Activated CD8-positive, alpha-beta memory T cell treated with anti-CD3 and anti-CD28 coated beads for 48 hours (primary cell): ENCODE data around the gene ALDH1A3.

Experiments used
- DNase-seq, 3 experiments: peaks; one replicate each; pipeline ENCODE4 v3.0.0-alpha.2; 2020; ENCODE audit warnings: low read depth in 2 of 3, low spot score in 2 of 3

Gene ALDH1A3

DNA sequence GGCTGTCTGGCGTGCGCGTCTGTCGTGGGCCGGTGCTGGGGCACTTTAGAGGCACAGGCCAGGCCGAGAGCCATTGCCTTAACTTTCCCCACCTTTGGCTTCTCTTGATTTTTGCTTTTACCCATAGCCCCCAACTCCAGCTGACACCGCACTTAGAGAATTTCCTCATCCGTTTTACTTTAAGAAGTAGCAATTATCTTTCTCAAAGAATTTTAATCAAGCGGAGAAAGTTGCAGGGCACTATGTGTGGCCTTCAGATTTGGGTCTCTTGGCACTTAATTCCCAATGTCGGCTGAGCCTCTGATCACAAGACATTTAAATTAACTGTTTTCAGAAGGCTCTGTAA lies 1.2 kb downstream of the ALDH1A3 start:
- DNase-seq: no peak

DNA sequence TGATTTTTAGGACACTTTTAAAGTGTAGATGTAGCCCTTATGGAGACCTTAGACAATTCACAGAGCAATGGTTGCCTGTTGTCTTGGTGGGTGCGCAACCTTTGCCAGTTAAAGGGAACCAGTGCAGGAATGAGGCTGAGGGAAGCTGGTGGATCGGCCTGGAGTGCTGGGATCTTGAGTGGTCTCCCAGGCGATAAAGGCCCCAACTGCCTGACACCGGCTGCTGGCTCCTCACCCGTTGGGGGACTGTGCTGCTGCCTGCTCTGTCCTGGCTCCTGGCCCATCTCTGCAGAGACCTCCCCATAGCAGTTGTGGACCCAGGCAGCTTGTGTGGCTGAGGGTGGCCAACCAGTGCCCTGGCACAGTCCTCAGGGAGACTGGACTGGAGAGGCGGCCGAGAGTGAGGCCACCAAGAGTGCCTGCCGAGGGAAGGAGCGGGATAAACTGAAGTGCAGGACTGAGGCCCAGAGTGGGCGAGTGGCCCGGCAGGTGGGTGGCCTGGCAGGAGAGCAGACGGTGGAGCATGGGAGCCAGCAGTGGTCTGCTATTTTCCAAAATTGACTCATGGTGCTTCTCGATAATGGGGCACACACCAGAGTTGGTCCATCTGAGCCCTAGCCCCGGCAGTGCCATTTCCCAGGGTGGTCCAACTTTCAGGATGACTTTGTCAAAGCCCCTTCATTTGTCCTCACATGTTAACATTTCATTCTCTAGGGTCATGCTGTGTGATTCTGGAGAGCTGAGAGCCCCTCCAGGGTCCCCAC lies 2.1 kb downstream of the ALDH1A3 start:
- DNase-seq: no peak

DNA sequence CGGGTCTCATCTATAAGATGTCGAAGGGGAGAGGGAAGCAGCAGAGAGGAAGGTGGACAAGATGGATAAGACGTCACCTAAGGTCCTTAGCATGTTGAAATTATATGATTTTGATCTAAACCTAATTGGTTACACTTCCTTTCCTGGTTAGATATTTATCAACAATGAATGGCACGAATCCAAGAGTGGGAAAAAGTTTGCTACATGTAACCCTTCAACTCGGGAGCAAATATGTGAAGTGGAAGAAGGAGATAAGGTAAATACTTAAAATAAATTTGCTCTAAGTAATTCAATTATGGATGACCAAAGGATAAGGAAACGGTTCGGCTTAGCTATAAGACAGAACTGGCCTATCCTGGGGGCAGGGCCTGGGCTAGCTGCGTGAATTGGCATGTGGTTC lies 5.5 kb downstream of the ALDH1A3 start:
- DNase-seq: no peak

DNA sequence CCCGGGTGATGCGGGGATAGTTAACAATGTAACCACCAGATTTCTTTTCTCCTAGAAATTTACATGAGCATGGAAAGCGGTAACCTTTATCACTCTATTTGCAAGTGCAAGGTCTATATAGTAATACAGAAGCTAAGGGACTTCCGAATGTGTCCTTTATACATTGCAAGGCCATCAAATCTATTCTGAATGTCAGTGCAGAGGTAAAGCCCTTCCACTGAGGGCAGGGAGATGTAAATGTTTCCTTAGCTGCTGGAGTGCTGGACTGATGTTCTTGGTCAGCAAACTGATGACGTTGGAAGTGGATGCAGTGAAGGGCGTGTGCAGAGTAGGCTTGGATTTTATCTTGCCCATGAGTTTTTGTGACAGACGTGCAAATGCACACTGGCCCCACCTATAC lies 6.2 kb downstream of the ALDH1A3 start:
- no peak for DNase-seq

DNA sequence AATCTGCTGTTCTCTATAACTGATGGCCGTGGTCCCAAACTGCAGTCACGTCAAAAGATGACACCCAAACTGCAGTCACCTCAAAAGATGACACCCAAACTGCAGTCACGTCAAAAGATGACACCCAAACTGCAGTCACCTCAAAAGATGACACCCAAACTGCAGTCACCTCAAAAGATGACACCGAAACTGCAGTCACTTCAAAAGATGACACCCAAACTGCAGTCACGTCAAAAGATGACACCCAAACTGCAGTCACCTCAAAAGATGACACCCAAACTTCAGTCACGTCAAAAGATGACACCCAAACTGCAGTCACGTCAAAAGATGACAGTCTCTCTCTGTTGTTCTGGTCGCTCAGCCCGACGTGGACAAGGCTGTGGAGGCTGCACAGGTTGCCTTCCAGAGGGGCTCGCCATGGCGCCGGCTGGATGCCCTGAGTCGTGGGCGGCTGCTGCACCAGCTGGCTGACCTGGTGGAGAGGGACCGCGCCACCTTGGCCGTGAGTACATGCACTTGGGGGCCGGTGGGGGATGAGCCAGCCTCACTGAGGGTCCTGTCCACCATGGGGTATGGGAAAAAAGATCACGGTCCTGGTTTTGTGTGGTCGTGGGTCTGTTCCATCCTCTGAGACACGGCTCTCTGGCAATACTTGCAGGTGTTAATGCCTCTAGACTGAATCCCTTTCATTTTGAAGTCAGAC lies 7.7 kb downstream of the ALDH1A3 start:
- DNase-seq: no peak

DNA sequence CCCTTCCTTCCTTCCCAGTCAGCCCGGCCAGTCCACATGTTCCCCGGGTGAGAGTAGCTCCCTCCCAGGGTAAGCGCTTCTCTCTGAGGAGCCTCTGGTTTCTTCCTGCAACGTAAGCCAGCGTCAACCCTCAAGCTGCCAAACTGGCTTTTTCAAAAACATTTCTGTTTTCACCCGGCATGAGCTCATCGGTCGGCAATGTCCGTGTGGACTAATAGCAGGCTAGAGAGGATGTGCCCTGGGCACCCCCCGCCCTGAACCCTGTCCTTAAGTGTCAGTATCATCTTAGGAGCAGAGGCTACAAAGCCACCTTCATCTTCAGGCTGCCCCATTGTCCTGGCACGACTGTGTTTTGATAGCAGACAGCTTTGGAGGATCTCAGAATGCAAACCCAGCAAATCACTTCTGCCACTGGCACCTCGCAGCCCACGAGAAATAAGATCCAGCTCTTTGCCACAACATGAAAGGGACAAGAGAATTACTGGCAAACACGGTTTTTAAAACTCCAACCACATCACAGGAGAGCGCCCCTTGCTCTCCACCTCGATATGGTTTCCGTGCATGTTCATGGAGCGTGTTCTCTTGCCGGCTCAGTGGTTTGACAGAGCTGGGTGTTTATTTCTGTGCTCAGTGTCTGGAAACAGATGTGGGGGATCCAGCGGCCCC lies 9.9 kb downstream of the ALDH1A3 start:
- DNase-seq: no peak

DNA sequence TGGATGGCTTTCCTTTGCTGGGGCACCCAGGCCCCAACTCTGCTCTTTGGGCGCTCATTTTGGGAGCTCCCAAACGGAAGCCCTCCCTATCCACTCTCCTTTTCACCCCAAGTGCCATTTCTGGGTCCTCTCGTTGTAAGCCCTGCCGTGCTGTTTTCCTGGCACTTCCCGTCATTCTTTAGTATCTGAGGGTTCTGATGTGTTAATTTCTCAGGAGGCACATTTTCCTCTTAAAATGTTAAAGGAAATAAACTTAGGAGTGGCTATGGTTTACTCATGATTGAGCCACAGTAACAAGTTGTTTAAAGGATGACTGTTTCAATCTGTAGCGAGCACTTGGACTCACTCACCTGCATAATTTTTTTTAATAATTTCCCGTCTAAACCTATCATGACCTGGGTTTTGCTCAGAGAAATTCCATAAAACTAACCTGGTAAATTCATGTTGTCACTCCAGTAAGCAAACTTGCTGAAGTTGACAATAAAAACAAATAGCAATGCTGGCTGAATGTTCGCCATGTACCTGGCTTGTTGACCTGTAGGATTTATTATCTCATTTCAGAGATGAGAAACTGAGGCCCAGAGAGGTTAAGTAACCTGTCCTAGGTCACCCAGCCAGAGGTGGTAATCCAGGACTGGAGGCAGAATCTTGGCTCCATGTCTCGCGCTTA lies 10.6 kb downstream of the ALDH1A3 start:
- DNase-seq: no peak

DNA sequence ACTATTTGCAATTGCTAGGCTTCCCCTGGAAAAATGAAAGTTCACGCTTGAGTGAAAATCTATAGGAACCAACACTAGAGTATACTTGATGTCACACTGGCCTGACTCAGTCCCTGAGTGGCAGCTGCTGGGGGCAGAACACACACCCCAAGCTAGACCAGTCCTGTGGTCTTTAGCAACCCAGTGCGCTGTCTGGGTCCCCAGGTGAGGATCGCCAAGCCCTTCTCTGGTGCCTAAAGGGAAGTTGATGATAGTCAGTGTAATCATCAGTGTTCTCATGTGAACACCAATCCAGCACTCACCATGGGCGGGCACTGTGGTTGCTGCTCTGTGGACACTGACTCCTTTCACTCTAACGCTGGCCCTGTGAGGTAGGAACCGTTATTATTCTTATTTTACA lies 11.2 kb downstream of the ALDH1A3 start:
- DNase-seq: no peak

- no peak for DNase-seq
These were observed 11.8 kb downstream of the ALDH1A3 start for GRCh38 chr15:100891307-100892012.

DNA sequence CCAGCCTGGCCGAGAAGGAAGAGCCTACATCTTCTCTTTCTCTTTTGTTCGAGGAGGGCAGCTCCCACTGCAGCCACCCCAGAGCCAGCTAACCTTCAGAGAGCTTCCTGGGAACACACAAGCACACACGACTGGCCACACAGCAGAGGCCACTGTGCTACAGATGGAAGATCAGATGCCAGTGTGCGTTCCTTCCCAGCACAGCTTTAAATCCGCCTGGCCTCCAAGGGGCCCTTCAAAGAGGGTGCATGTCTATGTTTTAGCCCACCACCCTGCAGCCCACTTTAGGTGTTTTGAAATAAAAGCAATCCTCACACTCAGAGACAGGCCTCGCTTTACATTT lies 12.4 kb downstream of the ALDH1A3 start:
- no peak for DNase-seq

DNA sequence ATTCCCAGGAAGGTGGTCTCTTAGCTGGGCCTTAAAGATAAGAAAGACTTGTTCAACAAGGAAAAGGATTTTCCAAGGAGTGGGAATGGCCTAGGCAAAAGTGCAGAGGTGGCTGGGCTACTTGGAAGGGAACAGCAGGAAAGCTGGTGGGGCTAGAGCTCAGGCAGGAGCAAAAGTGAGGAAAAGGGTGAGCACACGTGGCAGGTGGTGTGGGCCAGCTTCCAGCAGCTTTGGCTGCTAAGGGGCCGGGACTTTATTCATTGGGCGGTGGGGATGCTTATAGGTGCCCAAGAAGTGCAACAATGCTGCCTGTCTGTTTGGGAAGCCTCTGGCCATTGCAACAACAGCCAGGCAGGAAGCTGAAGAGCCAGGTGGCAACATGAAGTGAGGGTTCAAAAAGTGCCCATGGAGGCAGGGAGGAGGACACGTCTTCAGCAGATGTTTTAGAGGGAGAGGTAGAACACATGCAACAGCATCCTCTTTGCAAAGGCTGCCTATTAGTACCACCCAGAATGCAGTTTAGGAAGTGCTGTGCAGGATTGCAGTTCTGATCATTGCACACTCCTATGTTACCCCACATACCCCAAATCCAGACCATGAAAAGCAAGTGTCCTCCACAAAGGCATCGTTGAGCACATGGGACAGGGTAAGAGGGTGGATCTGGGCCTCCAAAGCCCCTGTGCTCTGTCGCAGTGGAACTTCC lies 13.8 kb downstream of the ALDH1A3 start:
- no peak for DNase-seq

GRCh38 chr15:100893964-100894295 lies 14.3 kb downstream of the ALDH1A3 start:
- DNase-seq: no peak

GRCh38 chr15:100895721-100896120 lies 16.1 kb downstream of the ALDH1A3 start:
- DNase-seq: no peak

DNA sequence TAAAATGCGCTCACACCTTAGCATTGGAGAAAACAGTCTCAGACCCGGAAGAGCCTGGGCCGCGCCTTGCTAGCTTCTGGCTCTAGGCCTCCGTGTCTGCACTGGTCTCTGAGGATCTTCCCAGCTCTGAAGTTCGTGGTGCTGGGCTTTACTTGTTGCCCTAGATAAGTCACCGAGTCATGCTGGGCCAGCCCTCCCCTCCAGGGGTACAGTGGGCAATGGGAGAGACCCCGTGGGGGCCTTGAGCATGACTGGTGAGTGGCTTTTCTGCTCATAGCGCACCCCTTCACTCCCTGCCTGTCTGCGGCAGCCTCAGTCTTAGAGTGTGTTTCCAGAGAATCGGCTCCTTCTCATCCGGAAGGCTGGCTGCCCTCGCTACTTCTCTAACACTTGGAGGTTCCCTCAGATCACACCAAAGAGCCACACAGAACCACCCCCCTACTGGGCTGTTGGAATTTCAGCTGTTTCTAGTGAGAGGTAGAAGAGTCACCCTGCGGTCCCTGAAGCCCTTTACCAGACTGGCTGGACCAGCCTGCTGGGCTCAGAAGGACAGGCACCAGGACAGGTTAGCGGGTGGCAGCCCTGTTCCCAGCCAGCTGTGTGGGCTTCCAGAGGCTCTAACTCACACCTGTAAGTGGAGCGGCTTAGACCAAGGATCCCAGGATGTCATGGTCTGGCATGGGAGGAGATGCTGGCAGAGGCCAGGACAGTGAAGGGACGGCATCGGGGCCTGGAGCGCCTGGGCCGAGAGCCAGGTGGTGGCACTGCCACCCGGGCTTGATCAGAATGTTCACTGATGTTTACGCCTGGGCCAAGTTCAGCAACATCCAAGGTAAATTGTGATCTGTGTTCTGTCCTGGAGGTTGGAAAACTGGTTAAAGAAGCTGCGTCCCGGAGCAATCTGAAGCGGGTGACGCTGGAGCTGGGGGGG lies 17.9 kb downstream of the ALDH1A3 start:
- no peak for DNase-seq

- DNase-seq: no peak
These were observed 18.5 kb downstream of the ALDH1A3 start for GRCh38 chr15:100898152-100898490.

DNA sequence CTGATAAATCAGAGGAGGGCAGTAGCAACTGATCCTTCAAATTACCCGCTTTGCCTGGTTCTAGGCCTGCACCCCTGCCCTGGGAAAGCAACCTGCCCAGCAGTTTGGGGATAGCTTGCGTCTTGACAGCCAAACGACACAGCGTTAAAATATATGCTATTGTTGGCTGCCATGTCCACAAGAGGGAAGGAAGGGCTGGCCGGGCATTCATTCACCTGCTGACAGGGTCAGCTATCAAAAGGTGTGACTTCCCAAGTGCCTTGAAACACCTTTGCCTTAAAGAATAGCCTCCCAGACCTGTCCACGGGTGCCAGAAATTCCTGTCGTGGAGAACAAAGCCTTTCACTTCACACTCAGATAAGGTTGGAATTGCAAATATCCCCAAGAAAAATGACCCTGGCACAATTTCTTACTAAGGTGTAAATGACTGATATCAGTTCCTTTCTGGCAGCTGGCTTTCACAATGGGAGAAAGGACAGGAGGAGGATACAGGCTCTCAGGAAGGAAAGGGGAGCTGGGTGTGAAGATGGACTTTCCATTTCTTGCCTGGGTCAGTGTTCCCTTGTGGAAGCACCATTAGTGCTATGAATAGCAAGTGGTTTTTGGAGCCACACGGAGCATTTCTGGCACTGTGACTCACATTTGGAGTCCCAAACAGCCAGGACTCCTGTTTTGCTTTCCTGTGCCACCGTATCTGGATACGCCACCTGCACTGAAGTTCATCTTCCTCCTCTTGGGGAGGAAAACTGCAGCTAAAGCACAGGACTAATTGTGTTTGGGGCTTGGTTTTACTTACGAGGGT lies 19.2 kb downstream of the ALDH1A3 start:
- no peak for DNase-seq

DNA sequence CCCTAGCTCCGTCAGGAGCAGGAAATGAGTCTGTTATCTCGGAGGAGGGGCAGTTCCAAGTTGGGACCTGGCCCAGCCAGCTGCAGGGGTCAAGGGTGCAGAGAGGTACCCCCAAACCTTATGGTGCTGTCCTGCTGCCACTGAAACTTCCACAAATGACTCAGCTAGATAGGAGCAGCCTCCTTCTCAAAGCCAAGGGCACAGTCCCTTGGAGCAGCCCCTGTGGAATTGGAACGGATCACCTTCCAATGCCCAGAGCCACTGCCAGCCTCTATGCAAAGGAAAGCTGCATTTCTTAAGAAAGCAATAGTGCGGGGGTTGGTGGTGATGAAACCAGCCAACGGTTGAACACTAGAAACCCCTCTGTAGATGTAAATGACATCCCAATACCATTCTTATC lies 20.0 kb downstream of the ALDH1A3 start:
- DNase-seq: no peak

GRCh38 chr15:100900136-100900794 lies 20.6 kb downstream of the ALDH1A3 start:
- DNase-seq: no peak

- DNase-seq: no peak
These were observed 21.2 kb downstream of the ALDH1A3 start for GRCh38 chr15:100900795-100901169.
